PFSK-1 (cell line): ENCODE results near the gene MAST4.

ENCODE experiments used
- FOXP2 ChIP-seq: optimal IDR thresholded peaks from 2 replicates; pipeline ENCODE3; 2011; ENCODE audit warnings: borderline replicate concordance, control low read depth, inconsistent platforms; ENCODE audit not compliant: insufficient read depth; ENCODE audit errors: extremely low read length, extremely low read depth
- POLR2AphosphoS5 ChIP-seq: IDR thresholded peaks from 2 replicates; pipeline ENCODE4 v1.6.1; 2012; ENCODE audit warnings: low read depth, mild to moderate bottlenecking, control low read depth, low read length, moderate library complexity
- REST ChIP-seq, 2 experiments: IDR thresholded peaks; 2 replicates each; pipeline versions ENCODE4 v1.6.1 to v1.8.0; 2011 to 2012; ENCODE audit warnings: low read depth in 2 of 2, low read length in 2 of 2, control low read depth in 1 of 2, inconsistent platforms in 1 of 2, mild to moderate bottlenecking in 1 of 2, moderate library complexity in 1 of 2; ENCODE audit not compliant: insufficient read depth in 1 of 2
- SIN3A ChIP-seq: IDR thresholded peaks from 2 replicates; pipeline ENCODE4 v1.6.1; 2012; ENCODE audit warnings: mild to moderate bottlenecking, low read length, moderate library complexity, borderline replicate concordance; ENCODE audit not compliant: insufficient read depth
- TAF1 ChIP-seq: IDR thresholded peaks from 2 replicates; pipeline ENCODE4 v1.6.1; 2012; ENCODE audit warnings: low read length, control low read depth, borderline replicate concordance; ENCODE audit not compliant: insufficient read depth

MAST4 gene

GRCh38 chr5:67042176-67043003 is 446.2 kb downstream of the MAST4 start:
- TF ChIP-seq TAF1 = no peak
- TF ChIP-seq POLR2AphosphoS5 = no peak
- TF ChIP-seq SIN3A = no peak
- TF ChIP-seq FOXP2 = no peak
- TF ChIP-seq REST (IDR thresholded peaks at IDR 0.05; ENCODE audit: insufficient read depth in 1 of 2, low read depth in 2 of 2, low read length in 2 of 2) = no peak

- TF ChIP-seq REST (IDR thresholded peaks at IDR 0.05; ENCODE audit: insufficient read depth in 1 of 2, low read depth in 2 of 2, low read length in 2 of 2) (no peak), POLR2AphosphoS5 (no peak), TAF1 (no peak), SIN3A (no peak), FOXP2 (no peak)
These were observed 447.8 kb downstream of the MAST4 start for GRCh38 chr5:67043796-67044511.

GRCh38 chr5:67045816-67046740 is 449.9 kb downstream of the MAST4 start:
- no peak for TF ChIP-seq SIN3A
- no peak for TF ChIP-seq TAF1
- no peak for TF ChIP-seq FOXP2
- TF ChIP-seq REST (IDR thresholded peaks at IDR 0.05; ENCODE audit: insufficient read depth in 1 of 2, low read depth in 2 of 2, low read length in 2 of 2) = no peak
- TF ChIP-seq POLR2AphosphoS5 = no peak

- TF ChIP-seq POLR2AphosphoS5 (no peak), REST (IDR thresholded peaks at IDR 0.05; ENCODE audit: insufficient read depth in 1 of 2, low read depth in 2 of 2, low read length in 2 of 2) (no peak), TAF1 (no peak), FOXP2 (no peak), SIN3A (no peak)
These were observed 451.0 kb downstream of the MAST4 start for GRCh38 chr5:67047160-67047559.
